ENCODE results near the gene ERICH6B. TPM values are rescaled to one million over a fixed set of nuclear protein-coding genes. Genes with fewer than 3 reads are reported as not detected.

The ERICH6B gene
- total RNA-seq, 1 donor from 2014 or later: not detected

DNA sequence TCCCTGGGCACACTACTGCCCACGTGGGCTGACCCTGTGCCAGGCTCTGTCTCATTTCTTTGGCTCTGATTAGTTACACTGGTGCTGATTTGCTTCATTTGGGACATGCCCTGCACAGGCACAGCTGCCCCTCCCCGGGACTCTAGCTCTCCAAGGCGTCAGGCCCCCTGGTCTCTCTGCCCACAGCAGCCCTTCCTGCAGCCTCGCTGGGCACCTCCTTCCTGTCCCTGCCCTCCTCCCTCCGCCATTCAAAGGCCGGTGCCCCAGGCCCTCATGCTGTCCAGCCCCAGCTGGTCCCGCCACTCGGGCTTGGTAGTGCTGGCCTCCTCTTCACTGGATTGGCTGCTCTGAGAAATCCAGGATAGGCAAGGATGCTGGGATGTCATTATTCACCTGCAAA lies 73.1 kb downstream of the ERICH6B start:
- H3K9me3 Mint-ChIP-seq: no peaks in the 10 kb centered on the region
- TF ChIP-seq, protein P1, sequence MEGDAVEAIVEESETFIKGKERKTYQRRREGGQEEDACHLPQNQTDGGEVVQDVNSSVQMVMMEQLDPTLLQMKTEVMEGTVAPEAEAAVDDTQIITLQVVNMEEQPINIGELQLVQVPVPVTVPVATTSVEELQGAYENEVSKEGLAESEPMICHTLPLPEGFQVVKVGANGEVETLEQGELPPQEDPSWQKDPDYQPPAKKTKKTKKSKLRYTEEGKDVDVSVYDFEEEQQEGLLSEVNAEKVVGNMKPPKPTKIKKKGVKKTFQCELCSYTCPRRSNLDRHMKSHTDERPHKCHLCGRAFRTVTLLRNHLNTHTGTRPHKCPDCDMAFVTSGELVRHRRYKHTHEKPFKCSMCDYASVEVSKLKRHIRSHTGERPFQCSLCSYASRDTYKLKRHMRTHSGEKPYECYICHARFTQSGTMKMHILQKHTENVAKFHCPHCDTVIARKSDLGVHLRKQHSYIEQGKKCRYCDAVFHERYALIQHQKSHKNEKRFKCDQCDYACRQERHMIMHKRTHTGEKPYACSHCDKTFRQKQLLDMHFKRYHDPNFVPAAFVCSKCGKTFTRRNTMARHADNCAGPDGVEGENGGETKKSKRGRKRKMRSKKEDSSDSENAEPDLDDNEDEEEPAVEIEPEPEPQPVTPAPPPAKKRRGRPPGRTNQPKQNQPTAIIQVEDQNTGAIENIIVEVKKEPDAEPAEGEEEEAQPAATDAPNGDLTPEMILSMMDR (conservative IDR thresholded peaks at IDR 0.05): no peak
- H3K4me1 Mint-ChIP-seq: peaks cover 11% of the 10 kb centered on the region
- no peak overlapping the region for H3K27ac Mint-ChIP-seq (ENCODE audit: unreplicated experiment)
- no peak overlapping the region for H3K4me3 Mint-ChIP-seq
- H3K36me3 Mint-ChIP-seq (ENCODE audit: low read depth): no peaks in the 10 kb centered on the region
- H3K27me3 Mint-ChIP-seq (ENCODE audit: low read depth): no peaks in the 10 kb centered on the region
- DNase-seq (ENCODE audit: low read depth, low spot score): no peak

DNA sequence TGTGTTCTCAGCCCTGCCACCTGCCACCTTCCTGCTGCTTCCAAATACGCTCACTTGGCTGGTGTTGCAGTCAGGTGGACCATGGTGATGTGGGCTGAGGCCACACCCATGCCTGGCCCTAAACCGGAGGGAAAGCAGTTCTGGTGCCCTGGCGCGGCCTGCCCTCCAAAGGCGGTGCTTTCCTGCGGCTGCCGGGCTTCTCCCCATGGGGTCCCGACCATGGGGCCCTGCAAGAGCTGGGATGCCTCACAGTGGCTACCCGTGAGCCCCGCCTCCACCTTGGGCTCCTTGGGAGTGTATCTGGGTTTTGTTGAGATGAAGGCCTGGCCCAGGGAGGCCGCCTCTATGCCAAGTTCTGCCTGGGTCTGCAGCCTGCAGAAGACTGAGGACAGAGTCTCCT lies 73.7 kb downstream of the ERICH6B start:
- no peak overlapping the region for H3K4me3 Mint-ChIP-seq
- no peaks in the 10 kb centered on the region for H3K27me3 Mint-ChIP-seq (ENCODE audit: low read depth)
- no peaks in the 10 kb centered on the region for H3K36me3 Mint-ChIP-seq (ENCODE audit: low read depth)
- peaks cover 11% of the 10 kb centered on the region for H3K4me1 Mint-ChIP-seq
- H3K27ac Mint-ChIP-seq (ENCODE audit: unreplicated experiment): no peak overlapping the region
- TF ChIP-seq, protein P1 (conservative IDR thresholded peaks at IDR 0.05): no peak
- H3K9me3 Mint-ChIP-seq: no peaks in the 10 kb centered on the region
- DNase-seq (ENCODE audit: low read depth, low spot score): no peak

DNA sequence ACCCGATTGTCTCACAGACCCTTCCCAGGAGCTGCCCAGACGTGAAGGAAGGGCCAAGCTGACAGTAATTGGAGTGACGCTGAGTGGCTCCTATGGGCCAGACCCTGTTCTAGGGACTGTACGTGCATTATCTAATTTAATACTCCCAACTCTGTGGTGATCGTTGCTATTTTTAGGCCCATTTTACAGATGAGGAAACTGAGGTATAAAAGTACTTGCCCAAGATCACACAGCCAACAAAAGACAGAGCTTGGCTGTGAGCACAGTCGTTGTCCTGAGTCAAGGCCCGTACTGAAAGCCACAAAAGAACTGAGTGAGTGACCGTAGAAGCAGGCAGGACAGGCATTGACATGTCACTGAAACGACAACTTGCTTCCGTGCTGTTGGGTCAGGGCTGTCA lies 74.7 kb downstream of the ERICH6B start:
- Mint-ChIP-seq H3K4me1 (peaks cover 6% of the 10 kb centered on the region), H3K27ac (ENCODE audit: unreplicated experiment) (no peak overlapping the region), H3K36me3 (ENCODE audit: low read depth) (no peaks in the 10 kb centered on the region), H3K4me3 (no peak overlapping the region), H3K9me3 (no peaks in the 10 kb centered on the region), H3K27me3 (ENCODE audit: low read depth) (no peaks in the 10 kb centered on the region)
- TF ChIP-seq, protein P1 (conservative IDR thresholded peaks at IDR 0.05): no peak
- no peak for DNase-seq (ENCODE audit: low read depth, low spot score)

DNA sequence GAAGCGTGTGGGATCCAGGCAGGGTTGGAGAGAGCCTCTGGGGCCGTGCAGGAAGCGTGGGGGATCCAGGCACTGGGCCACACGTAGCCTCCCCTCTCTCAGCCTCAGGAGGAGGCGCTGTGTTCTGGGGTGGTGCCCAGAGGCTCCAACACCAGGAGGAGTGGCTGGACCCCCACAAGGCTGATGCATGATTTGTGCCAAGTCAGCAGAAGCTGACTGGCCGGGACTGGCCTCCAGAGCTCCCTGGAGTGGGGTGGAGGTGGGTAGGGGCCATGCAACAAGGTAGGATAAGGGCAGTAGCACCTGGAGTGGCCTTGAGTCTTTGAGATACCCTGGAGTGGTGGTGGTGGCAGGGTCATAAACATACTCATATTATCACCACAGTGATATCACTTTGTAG lies 75.3 kb downstream of the ERICH6B start:
- TF ChIP-seq, protein P1 (conservative IDR thresholded peaks at IDR 0.05): no peak
- peaks cover under 1% of the 10 kb centered on the region for H3K36me3 Mint-ChIP-seq (ENCODE audit: low read depth)
- no peak overlapping the region for H3K27ac Mint-ChIP-seq (ENCODE audit: unreplicated experiment)
- no peak overlapping the region for H3K4me3 Mint-ChIP-seq
- no peaks in the 10 kb centered on the region for H3K9me3 Mint-ChIP-seq
- no peak for DNase-seq (ENCODE audit: low read depth, low spot score)
- peaks cover 6% of the 10 kb centered on the region for H3K4me1 Mint-ChIP-seq
- H3K27me3 Mint-ChIP-seq (ENCODE audit: low read depth): no peaks in the 10 kb centered on the region

DNA sequence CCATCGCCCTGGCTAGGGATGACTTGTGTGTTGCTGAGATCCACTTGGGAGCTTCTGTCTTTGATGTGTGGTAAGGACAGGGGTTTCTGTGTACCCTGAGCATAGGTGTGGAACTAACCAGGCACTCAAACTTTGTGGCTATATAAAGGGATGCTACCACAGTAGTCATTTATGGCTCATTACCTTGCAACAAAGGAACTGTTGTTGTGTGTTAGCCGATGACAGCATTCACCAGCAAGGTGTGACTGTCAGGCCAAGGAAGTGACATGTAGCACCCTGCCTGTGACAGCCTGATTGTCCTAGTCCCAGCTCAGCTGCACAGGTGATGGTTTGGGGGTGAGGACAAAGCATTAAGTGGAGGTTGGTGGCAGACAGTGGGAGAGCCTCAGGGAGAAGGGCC lies 77.2 kb downstream of the ERICH6B start:
- H3K9me3 Mint-ChIP-seq: no peaks in the 10 kb centered on the region
- TF ChIP-seq, protein P1 (conservative IDR thresholded peaks at IDR 0.05): no peak
- DNase-seq (ENCODE audit: low read depth, low spot score): no peak
- H3K4me1 Mint-ChIP-seq: peaks cover 2% of the 10 kb centered on the region
- peaks cover 10% of the 10 kb centered on the region for H3K36me3 Mint-ChIP-seq (ENCODE audit: low read depth)
- no peaks in the 10 kb centered on the region for H3K27me3 Mint-ChIP-seq (ENCODE audit: low read depth)
- H3K4me3 Mint-ChIP-seq: no peak overlapping the region
- no peak overlapping the region for H3K27ac Mint-ChIP-seq (ENCODE audit: unreplicated experiment)

DNA sequence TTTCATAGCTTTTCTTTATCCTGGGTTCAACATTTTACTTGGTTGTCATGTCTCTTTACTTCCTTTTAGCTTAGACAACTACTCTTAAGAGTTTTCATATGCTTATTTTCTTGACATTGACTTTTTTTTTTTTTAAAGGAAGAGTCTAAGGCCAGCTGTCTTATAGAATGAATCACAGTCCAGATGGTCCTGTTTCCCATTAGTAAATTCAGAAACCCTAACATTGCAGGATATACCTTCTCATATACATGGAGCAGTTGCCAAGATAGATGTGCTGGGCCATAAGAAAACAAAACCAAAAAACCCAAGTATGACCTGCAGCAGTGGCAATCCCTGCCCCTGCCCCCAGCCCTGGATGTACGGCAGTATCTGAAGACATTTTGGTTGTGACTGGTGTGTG lies 78.0 kb downstream of the ERICH6B start:
- no peaks in the 10 kb centered on the region for H3K9me3 Mint-ChIP-seq
- H3K27ac Mint-ChIP-seq (ENCODE audit: unreplicated experiment): no peak overlapping the region
- peaks cover 14% of the 10 kb centered on the region for H3K36me3 Mint-ChIP-seq (ENCODE audit: low read depth)
- no peak overlapping the region for H3K4me3 Mint-ChIP-seq
- TF ChIP-seq, protein P1 (conservative IDR thresholded peaks at IDR 0.05): no peak
- DNase-seq (ENCODE audit: low read depth, low spot score): no peak
- H3K4me1 Mint-ChIP-seq: no peaks in the 10 kb centered on the region
- no peaks in the 10 kb centered on the region for H3K27me3 Mint-ChIP-seq (ENCODE audit: low read depth)

Measured in neural crest cell (in vitro differentiated cells).